ENCODE data around the gene FILIP1L. TPM values are rescaled to one million over a fixed set of nuclear protein-coding genes. Genes with fewer than 3 reads are reported as not detected.

FILIP1L gene
- total and polyA plus RNA-seq, 2 of the 8 experiments (the other 6 are each of a cell fraction or from before 2014, with no cell fraction given) = 0.06 to 0.09 TPM

GRCh38 chr3:99943931-99944761, 170.2 kb downstream of the FILIP1L start:
- WGBS, 2 experiments (ENCODE audit: extremely low coverage in 1 of 2, insufficient coverage in 1 of 2, insufficient read length in 1 of 2, insufficient replicate concordance in 2 of 2, low coverage in 1 of 2, low lambda C conversion rate in 2 of 2, missing lambda C conversion rate in 1 of 2) = 79% methylated on average over 4 of the region's 4 CpGs; no CpG with 5 or more reads in 1 of the 2 experiments
- TF ChIP-seq HDAC2 (IDR thresholded peaks at IDR 0.05; ENCODE audit: borderline replicate concordance in 1 of 2, low read depth in 2 of 2, low read length in 2 of 2) (no peak), TEAD4 (IDR thresholded peaks at IDR 0.05; ENCODE audit: low read depth, low read length) (no peak), CTCF (IDR thresholded peaks at IDR 0.05; ENCODE audit: control extremely low read depth in 1 of 3, insufficient read depth in 1 of 3, low read depth in 1 of 3, low read length in 3 of 3) (no peak)
- no peak overlapping the region for H3K4me2 ChIP-seq (ENCODE audit: insufficient read depth in 1 of 2, low read depth in 2 of 2, low read length in 2 of 2)
- POLR2A ChIA-PET (ENCODE audit: partially characterized antibody) = interaction anchor here (0.6 kb wide), 1 partner anchor 110 kb away, joined by 4 read pairs; no protein-coding TSS in a partner anchor
- no peak overlapping the region for H3K4ac ChIP-seq (replicated peaks; ENCODE audit: insufficient read length, low read depth, low read length)
- no peaks in the 10 kb centered on the region for H3K23me2 ChIP-seq (ENCODE audit: low read depth, low read length)
- no peak overlapping the region for H2AFZ ChIP-seq (ENCODE audit: low read length)
- no peaks in the 10 kb centered on the region for H3K79me2 ChIP-seq (ENCODE audit: control insufficient read depth in 1 of 2, insufficient read depth in 2 of 2, low read length in 2 of 2)
- no peak overlapping the region for H2AK5ac ChIP-seq (ENCODE audit: low read depth, low read length)
- H2BK15ac ChIP-seq (ENCODE audit: low read length) = no peak overlapping the region
- peaks cover 3% of the 10 kb centered on the region; the same call in 1 of the 2 replicates for H3K79me1 ChIP-seq (ENCODE audit: low read depth, low read length)
- H3K56ac ChIP-seq (replicated peaks; ENCODE audit: insufficient read length, low read depth, low read length) = no peak overlapping the region
- no peak overlapping the region for H2BK120ac ChIP-seq (replicated peaks; ENCODE audit: low read depth, low read length)
- no peaks in the 10 kb centered on the region for H3K27me3 ChIP-seq (replicated peaks in 1 of 4; ENCODE audit: control insufficient read depth in 3 of 4, extremely low read depth in 1 of 4, insufficient read depth in 3 of 4, low read length in 3 of 4)
- H3K14ac ChIP-seq (ENCODE audit: insufficient read length) = no peak overlapping the region
- H4K5ac ChIP-seq (ENCODE audit: insufficient read length, low read depth, low read length) = no peak overlapping the region
- peaks cover 0 to 9% (median 2%) of the 10 kb centered on the region in 4 experiments; a peak in 5 of 7 replicates for H3K4me1 ChIP-seq (replicated peaks in 1 of 4; ENCODE audit: control insufficient read depth in 3 of 4, insufficient read depth in 4 of 4, low read length in 3 of 4)
- no peak overlapping the region for H3K23ac ChIP-seq (ENCODE audit: insufficient read length)
- no peak for DNase-seq (ENCODE audit: low read depth in 1 of 2, low spot score in 2 of 2)
- no peak overlapping the region for H2BK20ac ChIP-seq (ENCODE audit: low read length)
- no peak overlapping the region for H3K9ac ChIP-seq (replicated peaks in 1 of 4; ENCODE audit: extremely low read depth in 1 of 4, low read depth in 3 of 4, low read length in 3 of 4)
- no peak overlapping the region for H2BK5ac ChIP-seq (ENCODE audit: low read depth, low read length)
- no peak overlapping the region for H2BK12ac ChIP-seq (ENCODE audit: low read depth, low read length)
- H4K8ac ChIP-seq (ENCODE audit: extremely low read depth, insufficient read depth, low read length) = no peak overlapping the region
- no peaks in the 10 kb centered on the region for H3K36me3 ChIP-seq (ENCODE audit: control insufficient read depth in 2 of 4, insufficient read depth in 4 of 4, low read length in 3 of 4)
- CTCF ChIA-PET (ENCODE audit: partially characterized antibody) = interaction anchor here (0.7 to 1.7 kb wide), 4 partner anchors 12 to 310 kb away, joined by 3 to 10 read pairs (median 6); no protein-coding TSS in a partner anchor
- H3K9me3 ChIP-seq (ENCODE audit: insufficient read depth in 2 of 2, low read depth in 1 of 2, low read length in 1 of 2) = no peaks in the 10 kb centered on the region
- H3K27ac ChIP-seq (ENCODE audit: low read depth, low read length) = no peak overlapping the region
- H3K4me3 ChIP-seq (ENCODE audit: extremely low read depth in 1 of 4, insufficient read depth in 2 of 4, low read depth in 3 of 4, low read length in 4 of 4) = no peak overlapping the region
- H4K91ac ChIP-seq (replicated peaks; ENCODE audit: insufficient read length, low read length) = no peak overlapping the region
- no peaks in the 10 kb centered on the region for H4K20me1 ChIP-seq (replicated peaks in 1 of 2; ENCODE audit: control insufficient read depth in 1 of 2, insufficient read depth in 2 of 2, low read length in 2 of 2)
- H3K18ac ChIP-seq (ENCODE audit: extremely low read depth, low read length) = no peak overlapping the region
- no peak for FAIRE-seq

Measured in H1 (cell line).